GM23248 (cell line): ENCODE data around the gene GTF2A2. TPM values are rescaled to one million over a fixed set of nuclear protein-coding genes. Genes with fewer than 3 reads are reported as not detected.
A peak's percentile ranks its signal among the peaks of the same experiment; 100 is the strongest.

Experiments used
- DNase-seq: peaks from one replicate; pipeline ENCODE4 v3.0.0-alpha.2; 2015
- H2AFZ ChIP-seq: fragments of 200-600 bp; sonication (generic); 2 replicates; pipeline ENCODE4 v1.6.1; 2016; ENCODE audit warnings: antibody characterized with exemption
- H3F3A ChIP-seq: fragments of 200-600 bp; sonication (generic); 2 replicates; pipeline ENCODE4 v1.6.1; 2016; ENCODE audit warnings: mild to moderate bottlenecking, antibody characterized with exemption, mixed run types; ENCODE audit not compliant: insufficient read depth
- H3K27ac ChIP-seq: fragments of 200-600 bp; sonication (generic); 2 replicates; pipeline ENCODE4 v1.5.1; 2016; ENCODE audit warnings: mild to moderate bottlenecking
- H3K27me3 ChIP-seq: fragments of 200-600 bp; sonication (generic); replicated peaks from 2 replicates; pipeline ENCODE4 v1.6.1; 2016; ENCODE audit warnings: mild to moderate bottlenecking; ENCODE audit not compliant: insufficient read depth
- H3K36me3 ChIP-seq: fragments of 200-600 bp; sonication (generic); 2 replicates; pipeline ENCODE4 v1.6.1; 2016; ENCODE audit warnings: low read depth, mild to moderate bottlenecking
- H3K4me1 ChIP-seq: fragments of 200-600 bp; sonication (generic); 2 replicates; pipeline ENCODE4 v1.6.1; 2016; ENCODE audit warnings: mild to moderate bottlenecking; ENCODE audit not compliant: insufficient read depth
- H3K4me2 ChIP-seq: fragments of 200-600 bp; sonication (generic); one replicate; pipeline ENCODE4 v1.6.1; 2016; ENCODE audit warnings: mild to moderate bottlenecking; ENCODE audit not compliant: unreplicated experiment
- H3K4me3 ChIP-seq: fragments of 200-600 bp; sonication (generic); 2 replicates; pipeline ENCODE4 v1.5.1; 2016; ENCODE audit warnings: mild to moderate bottlenecking
- H3K79me2 ChIP-seq: fragments of 200-600 bp; sonication (generic); 2 replicates; pipeline ENCODE4 v1.6.1; 2016; ENCODE audit warnings: mild to moderate bottlenecking; ENCODE audit not compliant: insufficient read depth
- H3K9ac ChIP-seq: fragments of 200-600 bp; sonication (generic); 2 replicates; pipeline ENCODE4 v1.6.1; 2016; ENCODE audit warnings: mild to moderate bottlenecking
- H3K9me2 ChIP-seq: fragments of 200-600 bp; sonication (generic); 2 replicates; pipeline ENCODE4 v1.6.1; 2016; ENCODE audit warnings: mixed run types, mild to moderate bottlenecking, moderate library complexity; ENCODE audit not compliant: insufficient read depth
- H3K9me3 ChIP-seq: fragments of 200-600 bp; sonication (generic); one replicate; pipeline ENCODE4 v1.6.1; 2017; ENCODE audit warnings: low read depth
- H4K20me1 ChIP-seq: fragments of 200-600 bp; sonication (generic); 2 replicates; pipeline ENCODE4 v1.6.0; 2016; ENCODE audit not compliant: insufficient read depth
- EZH2 ChIP-seq: fragments of 200-600 bp; sonication (generic); IDR thresholded peaks from 2 replicates; pipeline ENCODE4 v1.6.1; 2018; ENCODE audit warnings: antibody characterized with exemption, mild to moderate bottlenecking; ENCODE audit not compliant: insufficient read depth, poor library complexity, severe bottlenecking
- EZH2phosphoT487 ChIP-seq: fragments of 200-600 bp; sonication (generic); IDR thresholded peaks from 2 replicates; pipeline ENCODE4 v1.6.1; 2018; ENCODE audit warnings: antibody characterized with exemption, moderate library complexity, mild to moderate bottlenecking, low read depth; ENCODE audit not compliant: insufficient read depth
- WGBS, 2 experiments: methylation state at CpG; one replicate each; pipeline ENCODE4 v1.1.6; 2015 to 2017; ENCODE audit warnings: low lambda C conversion rate in 2 of 2, low coverage in 1 of 2; ENCODE audit errors: missing lambda C conversion rate in 2 of 2; 5-methylcytosine and 5-hydroxymethylcytosine counted together
- in situ Hi-C: fragments of 300-500 bp; cut with MboI; formaldehyde crosslinking; loops from 2 replicates; pipeline ENCODE4 v1.15.0; 2020
- polyA plus RNA-seq: library from polyadenylated mRNA; unstranded; fragments of >200 nt; fragmentation: Nextera tagmentation; extraction: Ambion mirVana; gene quantifications from 2 replicates; pipeline ENCODE4 v1.2.1, GENCODE V29; 2016
- total RNA-seq: library from RNA; depleted of rRNA; stranded (reverse); fragments of >200 nt; shearing (Covaris generic); gene quantifications from 2 replicates; pipeline ENCODE4 v1.2.3, GENCODE V29; 2014

The GTF2A2 gene
- total and polyA plus RNA-seq, 2 experiments from 2014 or later, result 30.8 to 247 TPM

- Histone ChIP-seq H2AFZ (no peak overlapping the region), H3K27me3 (no peaks in the 10 kb centered on the region), H3K79me2 (peaks cover 96% of the 10 kb centered on the region), H4K20me1 (peaks cover 14% of the 10 kb centered on the region; the same call in 1 of the 2 replicates), H3K9me3 (no peaks in the 10 kb centered on the region), H3F3A (peaks cover 4% of the 10 kb centered on the region; the same call in 1 of the 2 replicates), H3K4me2 (no peak overlapping the region), H3K4me3 (no peak overlapping the region), H3K9me2 (no peaks in the 10 kb centered on the region), H3K36me3 (peaks cover 71% of the 10 kb centered on the region), H3K9ac (no peak overlapping the region), H3K27ac (no peak overlapping the region), H3K4me1 (peaks cover 4% of the 10 kb centered on the region)
- DNase-seq, result no peak
- TF ChIP-seq EZH2, result no peak
- TF ChIP-seq EZH2phosphoT487, result no peak
- 97 to 98% methylated on average over 6 of the region's 6 CpGs for WGBS, 2 experiments
- in situ Hi-C loops, result no loop called here
Measured at GRCh38 chr15:59680346-59680745, 23.0 kb upstream of the GTF2A2 start.

DNA sequence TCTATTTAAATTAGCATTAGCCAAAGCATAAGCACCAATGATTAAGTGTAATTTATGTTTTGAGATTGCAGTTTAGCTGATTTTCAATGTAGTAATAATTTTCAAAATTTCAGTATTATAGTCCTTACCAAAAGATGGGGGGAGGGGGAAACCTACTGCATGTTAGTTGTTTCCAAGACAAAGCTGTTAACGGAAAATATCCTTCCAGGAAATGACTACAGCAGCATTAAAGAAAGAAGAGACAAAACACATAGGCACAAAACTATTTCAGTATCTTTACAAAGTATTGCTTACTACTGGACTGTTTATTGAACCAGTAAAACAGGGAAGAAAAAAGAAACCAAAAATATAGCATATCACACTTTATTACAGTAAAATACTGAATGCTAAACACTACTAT lies 21.3 kb upstream of the GTF2A2 start:
- Histone ChIP-seq H3K79me2 (peaks cover 93% of the 10 kb centered on the region), H2AFZ (no peak overlapping the region), H4K20me1 (0 out of 2 replicates have a peak, but pooled peaks cover 9% of the 10 kb centered on the region), H3K9me2 (no peaks in the 10 kb centered on the region), H3K9ac (no peak overlapping the region), H3K4me3 (no peak overlapping the region), H3K27me3 (no peaks in the 10 kb centered on the region), H3K36me3 (peaks cover 84% of the 10 kb centered on the region), H3K27ac (no peak overlapping the region), H3K4me1 (no peaks in the 10 kb centered on the region), H3K9me3 (no peaks in the 10 kb centered on the region), H3F3A (no peaks in the 10 kb centered on the region), H3K4me2 (no peak overlapping the region)
- DNase-seq, result peak; percentile 23
- in situ Hi-C loops, result no loop called here
- WGBS, 2 experiments, result 84 to 95% methylated on average over 1 of the region's 1 CpG
- TF ChIP-seq EZH2, result no peak
- no peak for TF ChIP-seq EZH2phosphoT487

GRCh38 chr15:59678172-59678571 lies 20.9 kb upstream of the GTF2A2 start:
- H3F3A ChIP-seq, result no peaks in the 10 kb centered on the region
- no peak overlapping the region for H2AFZ ChIP-seq
- H3K27me3 ChIP-seq, result no peaks in the 10 kb centered on the region
- WGBS, 2 experiments, result 63 to 77% methylated on average over 1 of the region's 1 CpG
- H3K36me3 ChIP-seq, result peaks cover 84% of the 10 kb centered on the region
- H3K4me3 ChIP-seq, result no peak overlapping the region
- H3K4me1 ChIP-seq, result no peaks in the 10 kb centered on the region
- H3K4me2 ChIP-seq, result no peak overlapping the region
- in situ Hi-C loops, result no loop called here
- 0 out of 2 replicates have a peak, but pooled peaks cover 6% of the 10 kb centered on the region for H4K20me1 ChIP-seq
- no peak overlapping the region for H3K9ac ChIP-seq
- no peaks in the 10 kb centered on the region for H3K9me2 ChIP-seq
- H3K9me3 ChIP-seq, result no peaks in the 10 kb centered on the region
- H3K27ac ChIP-seq, result no peak overlapping the region
- no peak for TF ChIP-seq EZH2
- no peak for TF ChIP-seq EZH2phosphoT487
- no peak for DNase-seq
- H3K79me2 ChIP-seq, result peaks cover 93% of the 10 kb centered on the region

GRCh38 chr15:59676565-59676964 lies 19.2 kb upstream of the GTF2A2 start:
- peaks cover 93% of the 10 kb centered on the region for H3K79me2 ChIP-seq
- no peak overlapping the region for H3K4me2 ChIP-seq
- H3K27me3 ChIP-seq, result no peaks in the 10 kb centered on the region
- peaks cover 87% of the 10 kb centered on the region for H3K36me3 ChIP-seq
- in situ Hi-C loops, result no loop called here
- no peaks in the 10 kb centered on the region; the same call in 1 of the 2 replicates for H3F3A ChIP-seq
- H3K9me3 ChIP-seq, result no peaks in the 10 kb centered on the region
- WGBS, 2 experiments, result 96 to 98% methylated on average over 23 of the region's 23 CpGs
- no peak overlapping the region for H3K4me3 ChIP-seq
- no peaks in the 10 kb centered on the region for H4K20me1 ChIP-seq
- no peak for DNase-seq
- H3K27ac ChIP-seq, result no peak overlapping the region
- H3K9me2 ChIP-seq, result no peaks in the 10 kb centered on the region
- H3K9ac ChIP-seq, result no peak overlapping the region
- no peak for TF ChIP-seq EZH2
- TF ChIP-seq EZH2phosphoT487, result no peak
- no peaks in the 10 kb centered on the region for H3K4me1 ChIP-seq
- no peak overlapping the region for H2AFZ ChIP-seq

- H3K9me2 ChIP-seq, result no peaks in the 10 kb centered on the region
- no peaks in the 10 kb centered on the region for H4K20me1 ChIP-seq
- TF ChIP-seq EZH2phosphoT487 (no peak), EZH2 (no peak)
- no peak overlapping the region for H3K4me2 ChIP-seq
- no peak for DNase-seq
- H2AFZ ChIP-seq, result no peak overlapping the region
- peaks cover 86% of the 10 kb centered on the region for H3K36me3 ChIP-seq
- peaks cover 4% of the 10 kb centered on the region; the same call in 1 of the 2 replicates for H3F3A ChIP-seq
- 98 to 99% methylated on average over 3 of the region's 3 CpGs for WGBS, 2 experiments
- peaks cover 74% of the 10 kb centered on the region for H3K79me2 ChIP-seq
- no peaks in the 10 kb centered on the region for H3K9me3 ChIP-seq
- H3K4me1 ChIP-seq, result no peaks in the 10 kb centered on the region
- in situ Hi-C loops, result no loop called here
- no peak overlapping the region for H3K4me3 ChIP-seq
- H3K27me3 ChIP-seq, result no peaks in the 10 kb centered on the region
- no peak overlapping the region for H3K27ac ChIP-seq
- H3K9ac ChIP-seq, result no peak overlapping the region
Measured at GRCh38 chr15:59674361-59674877, 17.1 kb upstream of the GTF2A2 start.
